Mesothelial cell of epicardium (in vitro differentiated cells): ENCODE data around the gene DNAH10. TPM values are rescaled to one million over a fixed set of nuclear protein-coding genes. Genes with fewer than 3 reads are reported as not detected.

Experiments used
- DNase-seq, 2 experiments: peaks; one replicate each; pipeline ENCODE4 v3.0.0; 2021; ENCODE audit warnings: low spot score in 2 of 2; ENCODE audit not compliant: unreplicated experiment in 2 of 2
- H3K27ac Mint-ChIP-seq: 2 replicates; pipeline ENCODE4 v1.8.0; 2021; ENCODE audit warnings: mixed read lengths
- H3K27me3 Mint-ChIP-seq: 2 replicates; pipeline ENCODE4 v1.8.0; 2021; ENCODE audit warnings: low read depth, mixed read lengths
- H3K36me3 Mint-ChIP-seq: 2 replicates; pipeline ENCODE4 v1.8.0; 2021; ENCODE audit warnings: mixed read lengths
- H3K4me1 Mint-ChIP-seq: 2 replicates; pipeline ENCODE4 v1.8.0; 2021; ENCODE audit warnings: mixed read lengths
- H3K4me3 Mint-ChIP-seq: 2 replicates; pipeline ENCODE4 v1.8.0; 2021; ENCODE audit warnings: mild to moderate bottlenecking, moderate library complexity, mixed read lengths
- H3K9me3 Mint-ChIP-seq: 2 replicates; pipeline ENCODE4 v1.8.0; 2021; ENCODE audit warnings: mixed read lengths
- CTCF ChIP-seq: fragments of 200-600 bp; sonication (generic); IDR thresholded peaks from one replicate; pipeline ENCODE4 v1.5.0; 2021; ENCODE audit warnings: antibody characterized with exemption; ENCODE audit not compliant: unreplicated experiment
- total RNA-seq: library from RNA; stranded (reverse); gene quantifications from 3 replicates; pipeline ENCODE4 v1.2.1, GENCODE V29; 2021

The DNAH10 gene
- total RNA-seq, 1 donor from 2014 or later, result 2.7 TPM

- DNase-seq, result no peak
- H3K4me1 Mint-ChIP-seq, result no peaks in the 10 kb centered on the region
These were observed 71.7 kb downstream of the DNAH10 start for GRCh38 chr12:123833830-123834229.

GRCh38 chr12:123834845-123835244 is 72.7 kb downstream of the DNAH10 start:
- no peak overlapping the region for H3K4me3 Mint-ChIP-seq
- no peaks in the 10 kb centered on the region for H3K36me3 Mint-ChIP-seq
- no peaks in the 10 kb centered on the region for H3K4me1 Mint-ChIP-seq
- DNase-seq, result no peak
- peaks cover 4% of the 10 kb centered on the region for H3K27me3 Mint-ChIP-seq
- peaks cover 32% of the 10 kb centered on the region for H3K9me3 Mint-ChIP-seq
- no peak overlapping the region for H3K27ac Mint-ChIP-seq
- TF ChIP-seq CTCF, result no peak

More at GRCh38 chr12:123833830-123834229, 71.7 kb downstream of the DNAH10 start:
- Mint-ChIP-seq H3K9me3 (peaks cover 33% of the 10 kb centered on the region), H3K27me3 (peaks cover 4% of the 10 kb centered on the region), H3K4me3 (no peak overlapping the region), H3K27ac (no peak overlapping the region), H3K36me3 (no peaks in the 10 kb centered on the region)
- TF ChIP-seq CTCF, result no peak

- Mint-ChIP-seq H3K9me3 (peaks cover 30% of the 10 kb centered on the region), H3K27me3 (peaks cover 4% of the 10 kb centered on the region), H3K4me1 (no peaks in the 10 kb centered on the region), H3K27ac (no peak overlapping the region), H3K4me3 (no peak overlapping the region), H3K36me3 (no peaks in the 10 kb centered on the region)
- no peak for DNase-seq
- TF ChIP-seq CTCF, result no peak
These were observed 74.2 kb downstream of the DNAH10 start for GRCh38 chr12:123836292-123836691.

GRCh38 chr12:123839826-123840225 is 77.7 kb downstream of the DNAH10 start:
- no peak for TF ChIP-seq CTCF
- no peak for DNase-seq
- Mint-ChIP-seq H3K9me3 (peaks cover 8% of the 10 kb centered on the region), H3K4me3 (no peak overlapping the region), H3K4me1 (no peaks in the 10 kb centered on the region), H3K27ac (no peak overlapping the region), H3K27me3 (peaks cover 2% of the 10 kb centered on the region), H3K36me3 (no peaks in the 10 kb centered on the region)

GRCh38 chr12:123840765-123841425 is 78.8 kb downstream of the DNAH10 start:
- TF ChIP-seq CTCF, result no peak
- Mint-ChIP-seq H3K9me3 (no peaks in the 10 kb centered on the region), H3K36me3 (no peaks in the 10 kb centered on the region), H3K4me3 (no peak overlapping the region), H3K27me3 (peaks cover 2% of the 10 kb centered on the region), H3K4me1 (no peaks in the 10 kb centered on the region), H3K27ac (no peak overlapping the region)
- DNase-seq, result no peak
